GM19023 (cell line): ENCODE measurements around the gene CELSR3.

Experiments
- ATAC-seq: cut with Tn5 transposase; IDR thresholded peaks from one replicate; pipeline ENCODE4 v1.9.1; 2021; ENCODE audit warnings: mild to moderate bottlenecking, moderate library complexity; ENCODE audit not compliant: unreplicated experiment

Gene CELSR3

DNA sequence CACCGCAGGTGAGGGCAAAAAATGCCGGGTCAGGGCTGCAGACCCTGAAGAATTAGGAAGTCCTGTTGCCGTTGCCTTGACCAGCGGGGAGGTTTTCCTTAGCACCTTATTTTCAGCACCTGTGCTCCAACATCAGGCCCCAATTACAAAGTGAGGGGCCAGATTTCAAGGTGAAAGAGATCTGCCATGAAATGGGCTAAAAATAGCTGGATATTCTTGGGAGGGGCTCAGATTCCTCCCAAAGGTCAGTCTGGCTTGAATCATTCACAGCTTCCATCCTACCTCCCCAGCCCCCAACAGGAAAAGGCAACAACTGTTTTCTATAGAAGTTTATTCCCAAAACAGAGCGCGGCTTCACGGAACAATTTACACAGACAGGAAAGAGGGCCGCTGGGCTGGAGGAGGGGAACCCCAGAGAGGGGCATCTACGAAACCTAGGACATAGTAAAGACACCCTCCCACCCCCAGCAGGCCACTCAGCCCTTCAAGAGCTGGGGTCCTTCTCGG lies 26.5 kb downstream of the CELSR3 start:
- no peak for ATAC-seq

DNA sequence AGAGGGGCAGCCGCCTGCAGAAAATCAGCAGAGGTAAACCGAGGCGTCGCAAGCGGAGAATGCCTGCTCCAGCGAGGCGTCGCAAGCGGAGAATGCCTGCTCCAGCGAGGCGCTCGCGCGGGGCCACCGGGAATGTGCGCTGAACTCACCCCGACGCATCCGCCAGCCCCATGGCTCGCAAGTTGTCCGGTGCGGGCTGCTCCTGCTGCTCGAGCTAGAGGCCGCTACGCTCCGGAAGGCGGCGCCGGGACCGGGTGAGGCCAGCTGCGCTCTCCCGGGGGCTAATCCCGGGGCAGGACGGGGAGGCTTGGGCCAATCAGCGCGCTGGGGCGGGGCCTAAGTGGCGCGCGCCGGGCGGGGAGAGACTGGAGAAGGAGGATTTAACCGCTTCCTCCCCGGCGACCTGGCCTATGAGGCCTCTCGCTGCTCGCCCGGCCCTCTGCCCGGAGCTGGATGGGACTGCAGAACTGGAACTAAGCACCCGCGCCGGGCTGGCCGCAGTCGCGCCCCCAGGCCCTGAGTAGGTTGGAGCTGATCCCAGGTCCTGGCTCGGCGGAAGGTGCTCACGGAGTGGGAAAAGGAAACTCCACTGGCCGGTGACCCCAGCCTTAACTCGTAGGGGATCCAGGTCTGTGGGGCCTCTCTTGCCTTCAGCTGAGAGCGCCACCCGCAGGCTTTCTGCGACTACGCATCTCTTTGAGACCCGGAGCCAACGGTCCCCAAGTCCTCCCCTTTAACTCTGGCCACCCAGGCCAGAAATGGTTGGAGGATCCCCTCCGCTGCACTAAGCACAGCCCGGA lies 27.3 kb downstream of the CELSR3 start, which contains the start of gene SLC26A6:
Gene SLC26A6 (minus strand): TSS at position 240 of the 800 bp plus-strand sequence. CDS start 68 bp downstream, at position 172.
- ATAC-seq = peak; percentile 92

DNA sequence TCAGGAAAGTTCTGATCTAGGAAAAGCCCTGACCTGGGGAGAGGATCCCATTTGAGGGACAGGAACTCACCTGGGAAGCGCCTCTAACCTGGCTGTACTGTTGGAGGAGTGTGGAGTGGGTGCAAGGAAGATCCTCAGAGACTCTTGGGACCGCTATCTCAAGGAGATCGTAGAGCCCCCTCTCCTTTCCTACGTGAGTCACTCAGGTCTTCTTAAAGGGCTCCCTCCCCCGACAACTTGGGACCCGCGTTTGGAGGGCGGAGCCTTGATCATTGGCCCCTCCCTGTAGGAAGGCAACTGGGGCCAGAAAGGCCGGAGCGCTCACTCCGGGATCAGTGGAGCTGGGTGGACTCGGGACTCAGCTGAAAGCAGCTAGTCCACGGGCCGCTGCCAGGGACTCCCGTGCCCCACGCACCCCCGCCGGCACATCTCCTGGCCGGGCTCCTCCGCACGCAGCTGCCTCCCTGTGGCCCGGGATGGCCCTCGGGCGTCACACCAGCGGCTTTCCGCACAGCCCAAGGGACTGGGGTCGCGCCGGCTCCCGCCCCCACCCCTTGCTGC lies 27.9 kb downstream of the CELSR3 start:
- ATAC-seq = peak; percentile 14

DNA sequence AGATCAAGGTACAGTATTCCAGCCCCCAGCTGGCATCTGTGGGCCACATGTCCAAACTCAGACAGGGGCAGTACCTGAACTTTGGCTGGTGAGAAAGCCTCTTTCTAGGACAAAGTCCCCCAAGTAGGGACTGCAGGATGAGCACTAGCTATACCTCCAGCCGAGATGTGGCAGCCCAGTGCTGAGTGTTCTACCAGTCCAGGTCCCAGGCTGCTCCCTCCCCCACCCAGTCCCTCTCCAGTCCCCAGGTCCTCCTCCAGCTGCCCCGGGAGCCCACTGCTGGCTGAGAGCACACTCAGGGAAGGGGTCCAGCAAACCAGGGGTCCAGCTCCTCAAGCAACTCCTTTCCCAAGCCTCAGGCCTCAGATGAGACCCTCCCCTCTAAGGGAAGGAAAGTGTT lies 28.9 kb downstream of the CELSR3 start:
- ATAC-seq = no peak

DNA sequence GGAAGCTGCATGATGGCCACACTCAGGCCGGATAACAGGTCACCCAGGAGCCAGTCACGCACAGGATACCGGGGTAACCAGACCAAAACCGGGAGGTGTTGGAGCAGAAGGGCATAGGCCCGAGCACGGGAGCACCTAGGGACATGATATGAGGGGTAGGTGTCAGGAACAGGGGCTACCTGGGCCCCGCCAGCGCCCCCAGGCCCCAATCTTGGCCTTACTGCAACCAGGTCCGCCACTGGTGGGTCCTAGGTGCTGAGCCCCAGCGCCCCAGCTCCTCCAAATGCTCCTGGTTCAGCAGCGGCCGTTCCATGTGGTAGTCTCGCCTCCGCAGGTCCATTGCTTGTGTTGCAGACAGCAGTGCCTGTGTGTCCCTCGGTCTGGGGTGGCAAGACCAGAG lies 29.4 kb downstream of the CELSR3 start:
- ATAC-seq = no peak

DNA sequence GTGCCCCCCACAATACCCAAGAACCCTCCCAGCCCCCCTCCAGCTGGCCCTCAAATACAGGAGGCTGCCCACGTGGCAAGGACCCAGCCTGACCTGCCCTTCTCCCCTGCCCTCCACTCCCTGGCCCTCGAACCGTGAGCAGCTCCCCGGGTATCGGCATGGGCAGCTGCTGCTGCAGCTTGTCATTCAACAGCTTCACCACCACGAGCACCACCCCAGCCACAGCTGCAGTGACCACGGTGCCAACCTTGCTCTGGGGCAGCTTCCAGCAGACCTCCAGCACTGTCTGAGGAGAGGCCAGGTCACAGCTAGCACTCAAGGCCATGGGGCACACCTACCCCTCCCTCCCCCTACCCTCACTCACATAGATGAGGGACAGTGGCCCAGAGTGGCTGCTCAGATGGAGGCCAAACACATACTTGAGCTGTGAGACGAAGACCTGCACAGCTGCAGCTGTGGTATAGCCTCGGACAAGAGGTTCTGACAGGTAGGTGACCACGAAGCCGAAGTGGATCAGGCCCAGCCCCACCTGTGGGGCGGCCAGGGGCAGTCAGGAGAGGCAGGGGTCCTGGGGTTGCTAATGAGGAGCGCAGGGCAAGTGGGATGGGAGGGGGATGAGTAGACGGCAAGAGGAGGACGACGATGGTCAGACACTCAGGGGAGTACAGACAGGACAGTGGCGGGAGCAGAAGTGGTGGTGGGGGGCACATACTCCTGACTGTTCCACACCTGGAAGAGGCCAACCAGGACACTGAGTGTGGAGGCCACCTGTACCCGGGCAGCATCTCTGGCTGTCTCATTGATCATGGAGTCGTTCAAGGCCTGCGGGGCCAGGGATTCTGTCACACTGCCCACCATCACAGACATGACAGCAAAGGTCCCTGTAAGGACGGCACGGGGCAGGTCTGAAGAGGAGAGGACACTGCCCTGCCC lies 30.9 kb downstream of the CELSR3 start:
- no peak for ATAC-seq

DNA sequence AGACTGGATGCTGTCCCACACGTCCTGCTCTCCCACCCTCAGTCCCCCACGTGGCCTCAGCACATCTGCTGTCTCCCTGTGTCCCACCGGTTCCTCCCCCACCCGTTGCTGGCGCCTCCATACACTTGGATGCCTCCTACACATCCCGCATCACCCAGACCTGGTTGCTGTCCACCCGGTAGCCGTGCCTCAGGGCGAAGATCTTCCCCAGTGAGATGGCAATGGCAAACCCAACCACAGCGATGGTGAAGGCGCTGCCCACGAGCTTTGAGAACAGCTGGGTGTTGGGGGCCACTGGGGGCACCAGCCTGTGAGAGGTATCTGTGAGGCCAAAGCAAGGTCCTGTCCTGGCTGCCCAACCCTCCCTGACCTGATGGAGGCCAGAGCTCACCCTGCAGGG lies 31.9 kb downstream of the CELSR3 start:
- no peak for ATAC-seq

DNA sequence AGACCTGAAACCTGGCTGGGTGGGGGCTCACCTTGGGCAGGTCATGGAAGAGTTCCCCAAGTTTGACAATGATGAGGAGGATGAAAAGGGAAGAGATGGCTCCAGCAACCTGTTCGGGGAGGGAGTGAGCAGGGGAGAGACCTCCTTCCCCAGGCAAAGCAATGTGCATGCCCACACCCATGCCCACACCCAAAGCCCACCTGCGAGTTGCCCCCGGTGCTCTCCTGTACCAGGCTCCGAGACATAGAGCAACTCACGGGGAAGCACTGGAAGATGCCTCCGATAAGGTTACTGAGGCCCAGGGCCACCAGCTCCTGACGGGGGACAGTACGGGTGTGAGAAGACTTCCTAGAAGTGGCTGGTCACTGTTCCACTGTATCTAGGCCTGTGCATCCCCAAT lies 32.3 kb downstream of the CELSR3 start:
- ATAC-seq = no peak

DNA sequence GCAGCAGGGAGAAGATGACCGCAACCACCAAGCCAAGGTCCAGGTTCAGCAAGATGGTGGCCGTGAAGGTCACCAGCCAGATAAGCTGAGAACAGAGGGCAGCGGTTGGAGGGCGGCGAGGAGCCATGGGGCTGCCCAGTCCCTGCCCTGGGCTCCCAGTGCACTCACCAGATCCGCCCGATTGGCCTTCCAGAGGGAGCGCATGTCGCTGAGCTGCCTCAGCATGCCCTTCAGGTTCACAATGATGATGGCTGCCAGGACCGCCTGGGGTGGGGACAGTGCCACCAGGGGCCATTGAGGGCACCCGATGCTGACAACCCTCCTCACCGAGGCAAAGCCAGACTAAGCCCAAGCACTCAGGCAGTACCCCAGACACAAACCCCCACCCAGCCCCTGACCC lies 32.8 kb downstream of the CELSR3 start:
- no peak for ATAC-seq

DNA sequence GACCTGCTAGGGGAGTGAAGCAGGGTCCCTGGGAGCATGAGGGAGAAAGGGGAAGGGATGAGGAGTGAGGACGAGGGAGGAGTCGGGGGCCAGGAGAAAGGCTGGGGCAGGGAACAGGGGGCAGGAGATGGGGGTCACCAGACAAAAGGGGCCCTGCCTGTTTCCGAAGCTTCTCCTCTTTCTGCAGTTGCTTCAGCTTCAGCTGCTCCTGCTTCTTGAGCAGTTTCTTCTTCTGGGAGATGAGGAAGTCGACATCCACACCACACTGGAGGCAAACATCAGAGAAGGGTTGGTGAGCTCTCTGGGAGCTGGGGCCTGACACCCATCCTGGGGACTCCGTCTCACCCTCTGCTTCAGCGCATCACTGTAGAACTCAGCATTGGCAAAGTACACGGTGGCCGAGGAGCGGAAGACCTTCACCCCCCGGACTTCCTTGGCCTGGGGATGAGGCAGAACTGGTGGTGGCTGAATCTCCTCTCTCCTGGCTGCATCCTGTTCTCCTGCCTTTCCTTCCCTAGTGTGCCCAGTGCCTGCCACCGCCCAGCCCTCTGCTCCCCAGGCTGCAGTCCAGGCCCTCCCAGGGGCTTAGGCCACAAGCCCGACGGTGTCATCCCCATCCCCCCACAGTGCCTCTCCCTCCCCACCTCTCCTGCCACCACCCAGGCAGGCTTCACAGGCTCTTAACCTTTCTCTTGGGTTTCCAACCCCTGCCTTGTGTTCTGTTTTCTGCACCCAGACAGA lies 34.2 kb downstream of the CELSR3 start:
- no peak for ATAC-seq

DNA sequence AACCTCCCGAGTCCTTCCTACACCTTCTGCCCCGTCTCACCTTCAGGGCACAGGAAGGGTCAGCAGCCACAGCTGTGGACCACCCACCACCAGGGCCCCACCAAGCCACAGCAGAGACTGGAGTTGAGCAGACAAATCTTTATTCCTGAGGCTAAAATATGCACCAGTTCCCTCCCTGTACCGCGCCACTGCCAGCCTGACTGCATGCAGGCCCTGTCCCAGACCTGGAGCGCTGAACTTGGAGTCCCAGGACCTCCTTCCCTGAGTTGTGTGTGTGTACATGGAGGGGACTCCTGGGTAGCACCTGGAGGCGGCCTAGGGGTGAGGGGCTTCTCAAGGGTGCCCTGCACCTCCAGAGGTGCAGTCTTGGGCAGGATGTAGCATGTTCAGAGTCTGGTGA lies 37.1 kb downstream of the CELSR3 start:
- ATAC-seq = no peak

DNA sequence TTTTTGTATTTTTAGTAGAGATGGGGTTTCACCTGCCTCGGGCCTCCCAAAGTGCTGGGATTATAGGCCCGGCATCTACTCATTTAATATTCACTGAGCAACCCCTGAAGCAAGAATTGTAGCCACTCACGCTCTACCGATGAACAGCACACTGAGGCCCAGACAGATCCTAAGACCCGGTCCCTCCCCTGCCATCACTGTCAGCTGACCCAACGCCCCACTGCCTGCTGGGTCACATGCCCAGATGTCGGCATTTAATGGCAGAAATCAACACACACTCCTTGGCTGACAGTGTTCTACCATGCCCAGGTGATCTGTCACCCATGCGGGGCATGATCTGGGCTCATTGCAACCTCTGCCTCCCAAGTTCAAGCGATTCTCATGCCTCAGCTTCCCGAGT lies 37.9 kb downstream of the CELSR3 start:
- ATAC-seq = no peak

DNA sequence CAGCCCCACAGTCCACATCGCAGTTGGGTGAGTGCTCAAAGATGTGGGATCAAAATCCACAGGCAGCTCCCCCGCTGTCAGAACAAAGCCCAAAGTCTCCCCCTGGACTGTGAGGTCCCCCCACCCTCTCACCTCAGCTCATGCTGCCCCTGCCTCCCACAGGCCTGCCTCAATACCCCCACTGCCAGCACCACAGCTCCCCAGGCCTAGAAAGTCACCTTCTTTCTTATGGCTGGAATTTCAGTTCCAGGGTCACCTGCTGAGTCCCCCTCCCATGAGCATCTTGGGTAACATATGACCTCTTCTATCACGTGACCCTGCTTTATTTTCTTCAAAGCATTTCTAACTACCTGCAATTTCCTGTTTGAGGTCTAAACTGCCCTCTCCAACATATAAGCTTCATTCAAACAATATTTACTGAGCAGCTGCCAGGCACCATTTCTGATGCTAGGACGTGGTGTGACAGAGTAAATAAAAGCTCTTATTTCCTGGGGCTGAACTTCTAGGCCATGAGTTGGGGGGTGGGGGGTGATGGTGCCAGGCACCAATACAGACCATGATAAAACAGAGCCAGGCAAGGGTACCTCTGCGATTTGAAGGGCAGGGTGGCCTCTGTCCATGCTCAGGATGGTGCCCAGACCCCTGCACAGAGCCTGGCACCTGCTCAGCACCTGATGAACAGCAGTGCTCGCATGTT lies 38.7 kb downstream of the CELSR3 start:
- no peak for ATAC-seq

DNA sequence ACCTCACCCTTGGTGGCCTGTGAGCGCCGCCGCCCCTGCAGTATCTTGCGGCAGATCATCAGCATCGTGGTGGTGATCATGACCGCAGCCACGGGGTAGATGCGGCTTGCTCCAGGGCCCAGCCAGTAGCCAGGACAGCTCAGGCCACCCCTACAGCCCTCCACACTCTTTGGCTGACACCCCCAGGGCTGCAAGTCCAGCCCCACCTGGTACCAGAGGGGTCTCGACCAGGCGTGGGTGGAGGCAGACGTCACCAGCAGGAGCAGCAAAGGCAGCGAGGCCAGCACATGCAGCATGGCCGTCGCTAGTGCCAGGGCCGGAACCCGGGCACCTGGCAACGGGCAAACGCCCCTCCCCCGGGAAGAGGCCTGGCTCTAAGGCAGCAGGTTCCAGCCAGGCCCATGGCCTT lies 41.2 kb downstream of the CELSR3 start, which contains the start of gene TMEM89:
Gene TMEM89 (minus strand): TSS at position 309 of the 409 bp plus-strand sequence. CDS start 13 bp downstream, at position 296.
- no peak for ATAC-seq

DNA sequence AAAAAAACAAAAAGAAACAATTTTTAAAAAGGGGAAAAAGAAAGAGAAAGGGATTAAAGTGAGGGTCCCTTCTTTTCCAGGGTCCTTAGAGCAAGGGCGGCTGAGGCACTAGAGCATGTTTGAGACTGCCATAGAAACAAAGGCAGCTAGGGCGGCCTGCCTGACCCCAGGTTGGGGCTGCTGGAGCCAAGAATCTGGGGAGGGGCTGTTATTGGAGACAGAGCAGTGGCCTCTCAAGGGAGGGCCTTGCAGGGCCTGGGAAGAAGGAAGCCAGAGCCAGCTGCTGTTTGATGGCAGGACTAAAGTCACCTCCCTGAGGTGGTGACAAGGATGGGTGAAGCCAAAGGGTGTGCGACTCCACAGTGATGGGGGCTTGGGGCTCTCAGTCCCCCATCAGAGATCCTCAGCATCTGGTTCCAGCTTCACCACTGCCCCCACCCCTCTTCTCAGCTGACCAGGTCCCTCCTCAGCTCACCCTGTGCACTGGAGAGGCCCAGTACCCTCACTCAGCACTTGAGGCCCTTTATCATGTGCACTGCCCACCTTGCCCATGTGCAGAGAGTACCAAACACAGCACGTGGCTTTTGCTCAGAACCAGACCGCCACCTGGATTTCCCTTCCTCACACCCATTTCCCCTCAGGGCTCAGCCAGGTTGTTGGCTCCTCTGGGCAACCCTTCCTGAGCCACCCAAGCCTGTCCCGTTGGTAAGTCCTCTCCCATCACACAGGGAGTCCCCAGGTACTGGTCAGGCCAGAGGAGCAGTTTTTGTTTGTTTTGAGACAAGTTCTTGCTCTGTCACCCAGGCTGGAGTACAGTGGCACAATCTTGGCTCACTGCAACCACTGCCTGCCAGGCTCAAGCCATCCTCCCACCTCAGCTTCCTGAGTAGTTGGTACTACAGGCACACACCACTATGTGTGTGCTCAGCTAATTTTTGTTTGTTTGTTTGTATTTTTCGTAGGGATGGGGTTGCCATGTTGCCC lies 42.9 kb downstream of the CELSR3 start:
- no peak for ATAC-seq

DNA sequence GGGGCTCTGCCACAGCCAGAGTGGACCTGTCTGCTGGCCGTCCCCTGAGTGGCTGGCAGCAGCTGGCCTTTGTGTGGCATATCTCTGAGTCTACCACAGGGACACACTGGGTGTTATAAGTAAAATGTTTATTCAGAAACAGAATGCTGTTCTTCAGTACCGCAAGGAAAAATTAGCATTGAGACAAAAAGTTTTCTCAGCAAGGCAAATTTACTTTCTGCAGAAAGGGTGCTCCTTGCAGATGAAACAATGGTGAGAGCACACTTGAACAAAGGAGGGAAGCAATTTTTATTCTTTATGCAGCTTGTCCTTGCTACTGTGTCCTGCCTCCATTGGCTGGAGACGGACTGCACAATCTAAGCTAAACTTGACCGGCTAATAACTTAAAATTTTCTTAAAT lies 45.1 kb downstream of the CELSR3 start:
- ATAC-seq = no peak

DNA sequence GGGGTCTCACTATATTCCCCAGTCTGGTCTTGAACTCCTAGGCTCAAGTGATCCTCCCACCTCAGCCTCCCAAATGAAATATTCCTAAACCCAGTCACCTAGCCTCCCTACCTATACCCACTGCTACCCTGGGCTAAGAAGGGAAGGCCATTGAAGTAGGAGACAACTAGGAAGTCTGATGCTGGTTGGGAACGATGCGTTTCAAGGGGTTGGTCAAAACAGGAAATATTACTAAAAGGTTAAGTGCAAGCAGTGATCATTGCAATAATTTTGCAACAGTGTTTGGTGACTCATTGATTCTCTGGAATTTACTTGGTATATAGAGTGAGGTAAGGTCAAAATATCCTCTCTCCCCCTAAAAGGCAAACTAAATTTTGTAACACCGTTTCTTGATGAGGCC lies 48.6 kb downstream of the CELSR3 start:
- ATAC-seq = no peak

DNA sequence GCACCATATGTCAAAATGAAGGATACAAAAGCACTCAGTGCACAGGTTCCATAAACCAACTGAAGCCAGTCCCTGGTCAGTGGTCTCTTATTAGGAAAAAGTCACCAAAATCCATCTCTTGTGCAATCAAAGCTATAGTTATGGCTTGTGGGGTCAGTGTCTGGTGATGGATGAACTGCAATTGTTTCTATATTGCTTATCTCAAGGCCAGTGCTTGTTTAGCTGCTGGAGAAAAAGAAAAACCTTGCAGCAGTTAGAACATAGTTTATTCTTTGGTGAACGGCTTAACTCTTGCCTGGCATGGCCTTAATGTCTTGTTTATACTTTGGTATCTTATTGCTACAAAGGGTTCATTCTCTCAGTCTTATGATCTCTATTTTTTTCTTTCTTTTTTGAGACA lies 50.4 kb downstream of the CELSR3 start:
- ATAC-seq = no peak
